ENCODE results near the gene C8A. TPM values are rescaled to one million over a fixed set of nuclear protein-coding genes. Genes with fewer than 3 reads are reported as not detected.

The C8A gene
- polyA plus RNA-seq, 4 donors: not detected

DNA sequence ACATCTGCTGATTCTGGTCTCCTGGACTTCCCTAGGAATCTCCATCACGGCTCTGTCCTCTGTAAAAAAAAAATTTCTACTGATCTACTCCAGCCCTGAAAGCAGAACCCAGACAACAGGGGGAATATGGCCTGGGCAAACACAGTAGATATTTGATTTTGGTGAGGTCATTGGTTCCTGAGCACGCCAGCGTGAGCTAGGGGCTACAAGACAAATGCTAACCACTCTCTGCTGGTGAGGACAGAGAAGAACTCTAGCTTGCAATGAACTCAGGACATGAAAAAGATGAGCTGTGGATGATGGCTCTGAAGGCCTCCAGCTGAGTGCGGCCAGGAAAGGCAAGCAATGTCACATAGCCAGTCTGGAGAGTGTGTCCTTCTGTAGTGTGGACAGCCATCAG, 18.2 kb upstream of the C8A start:
- DNase-seq (ENCODE audit: low read depth in 4 of 4, low spot score in 3 of 4): no peak

- peak in 1 of 4 donors; percentile 40 for DNase-seq (ENCODE audit: low read depth in 4 of 4, low spot score in 3 of 4)
Measured at GRCh38 chr1:56837244-56837939, 17.2 kb upstream of the C8A start.

GRCh38 chr1:56838759-56839158, 15.8 kb upstream of the C8A start:
- no peak for DNase-seq (ENCODE audit: low read depth in 4 of 4, low spot score in 3 of 4)

DNA sequence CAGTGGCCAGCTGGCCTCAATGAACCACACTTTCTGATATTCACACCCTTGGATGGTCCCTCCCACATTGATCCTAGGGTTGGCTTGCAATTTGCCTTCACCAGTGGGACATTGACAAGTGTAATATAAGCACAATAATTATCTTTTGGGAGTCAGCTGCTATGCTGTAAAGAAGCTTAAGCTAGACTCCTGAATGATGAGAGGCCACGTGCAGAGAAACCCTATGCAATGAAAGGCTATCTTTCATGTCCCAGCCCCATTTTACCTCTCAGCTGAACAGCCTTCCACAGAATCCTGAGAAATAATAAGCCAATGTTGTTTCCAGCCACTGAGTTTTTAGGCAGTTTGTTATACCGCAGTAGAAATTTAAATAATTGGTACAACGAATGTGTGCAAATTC, 11.1 kb upstream of the C8A start:
- no peak for DNase-seq (ENCODE audit: low read depth in 4 of 4, low spot score in 3 of 4)

DNA sequence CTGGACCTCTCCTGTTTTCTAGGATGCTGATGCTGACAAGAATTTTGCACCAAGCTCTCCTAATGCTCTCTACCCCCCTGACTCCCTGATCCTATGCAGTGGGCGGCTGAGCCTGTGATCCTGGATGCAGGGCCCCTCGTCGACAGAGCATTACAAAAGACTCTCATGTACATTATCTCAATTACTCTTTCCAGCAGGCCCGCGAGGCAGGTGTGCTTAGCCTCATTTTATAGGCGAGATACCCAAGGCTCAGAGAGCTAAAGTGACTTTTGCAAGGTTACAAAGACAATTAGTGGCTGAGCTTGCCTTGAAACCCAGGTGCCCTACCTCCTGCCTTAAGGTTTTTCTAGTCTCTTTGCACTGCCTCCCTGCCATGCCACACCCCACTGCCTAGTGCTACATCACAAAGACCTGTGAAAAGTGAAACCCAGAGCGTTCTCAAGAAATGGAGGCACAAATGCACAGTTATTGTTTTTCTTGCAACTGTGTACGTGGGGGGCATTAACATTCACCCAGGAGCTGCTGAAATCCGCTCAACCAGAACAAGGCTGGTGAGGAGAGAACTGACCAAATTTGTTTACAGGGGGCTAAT, 10.0 kb upstream of the C8A start:
- no peak for DNase-seq (ENCODE audit: low read depth in 4 of 4, low spot score in 3 of 4)

- DNase-seq (ENCODE audit: low read depth in 4 of 4, low spot score in 3 of 4): no peak
Measured at GRCh38 chr1:56845343-56845742, 9.3 kb upstream of the C8A start.

DNA sequence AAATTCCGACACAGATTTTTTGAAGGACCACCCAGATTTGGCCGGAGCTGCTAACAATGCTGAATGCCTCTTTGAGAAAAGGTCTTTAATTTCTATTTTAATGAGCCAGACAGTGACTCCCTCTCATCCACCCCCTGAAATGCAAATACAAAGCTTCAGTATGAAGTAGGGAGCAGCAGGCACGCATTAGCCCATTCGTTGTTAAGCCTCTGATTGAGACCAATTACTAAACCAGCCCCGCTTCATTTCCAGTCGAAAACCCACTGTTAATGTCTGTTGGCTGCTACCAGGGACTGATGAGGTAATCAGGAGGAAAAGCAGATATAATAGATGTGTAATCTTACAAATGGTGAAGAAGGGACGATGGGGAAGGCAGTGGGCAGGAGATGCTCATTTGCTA, 4.8 kb upstream of the C8A start:
- no peak for DNase-seq (ENCODE audit: low read depth in 4 of 4, low spot score in 3 of 4)

- no peak for DNase-seq (ENCODE audit: low read depth in 4 of 4, low spot score in 3 of 4)
Measured at GRCh38 chr1:56850411-56850810, 4.2 kb upstream of the C8A start.

DNA sequence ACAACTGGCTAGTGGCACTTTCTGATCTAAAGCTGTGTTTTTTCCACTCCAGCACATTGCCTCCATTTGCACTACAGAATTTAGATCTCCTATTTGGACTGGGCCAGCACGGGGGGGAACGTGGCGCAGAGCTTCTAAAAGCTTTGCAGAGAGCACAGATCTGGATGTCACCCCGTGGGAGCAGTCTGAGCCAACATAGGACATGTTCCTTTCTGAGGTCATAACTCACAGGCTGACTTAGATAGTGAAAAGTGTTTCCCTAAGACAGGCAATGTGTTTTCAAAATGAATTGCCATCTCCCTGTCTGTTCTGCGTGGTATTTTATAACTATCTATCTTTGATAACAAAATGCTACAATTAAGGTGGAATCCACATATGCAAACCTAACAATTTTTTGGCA, 3.7 kb upstream of the C8A start:
- no peak for DNase-seq (ENCODE audit: low read depth in 4 of 4, low spot score in 3 of 4)

DNA sequence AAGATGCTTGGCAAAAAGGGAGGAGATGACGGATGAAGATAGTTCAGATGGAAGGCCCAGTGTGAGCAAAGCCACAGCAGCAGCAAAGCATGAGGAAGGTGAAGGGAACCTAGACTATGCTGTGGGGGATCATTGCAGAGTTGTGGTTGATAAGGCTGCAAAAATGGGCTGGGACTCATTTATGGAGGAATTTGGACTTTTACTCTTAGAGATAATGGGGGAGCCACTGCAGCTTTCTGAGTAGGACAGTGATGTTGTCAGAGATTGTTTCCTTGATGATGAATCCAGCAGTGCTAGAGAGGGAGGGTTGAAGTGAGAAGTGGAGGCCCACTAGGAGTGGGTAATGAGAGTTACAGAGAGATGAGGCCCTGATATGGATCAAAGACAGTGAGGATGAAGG, 2.1 kb upstream of the C8A start:
- DNase-seq (ENCODE audit: low read depth in 4 of 4, low spot score in 3 of 4): no peak

DNA sequence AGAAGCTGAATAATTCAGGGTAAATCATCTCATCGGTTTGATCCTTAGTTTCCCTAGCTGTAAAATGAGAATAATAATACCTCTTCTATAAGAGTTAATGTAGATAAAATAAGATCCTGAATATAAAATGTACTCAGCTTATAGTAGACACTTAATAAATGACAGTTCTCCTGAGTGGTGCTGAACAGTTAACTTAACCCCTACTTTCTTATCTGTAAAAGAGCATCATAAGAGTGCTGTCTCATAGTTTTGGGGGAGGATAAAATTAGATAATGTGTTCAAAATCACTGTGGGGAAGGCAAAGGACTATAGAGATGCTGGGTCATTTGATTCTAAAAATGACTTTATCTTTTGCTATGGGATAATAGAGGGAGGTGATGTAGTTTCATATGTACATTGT, 593 bp downstream of the C8A start:
- no peak for DNase-seq (ENCODE audit: low read depth in 4 of 4, low spot score in 3 of 4)

GRCh38 chr1:56856186-56856585, 1.6 kb downstream of the C8A start:
- DNase-seq (ENCODE audit: low read depth in 4 of 4, low spot score in 3 of 4): no peak

- no peak for DNase-seq (ENCODE audit: low read depth in 4 of 4, low spot score in 3 of 4)
Measured at GRCh38 chr1:56859287-56859686, 4.7 kb downstream of the C8A start.

DNA sequence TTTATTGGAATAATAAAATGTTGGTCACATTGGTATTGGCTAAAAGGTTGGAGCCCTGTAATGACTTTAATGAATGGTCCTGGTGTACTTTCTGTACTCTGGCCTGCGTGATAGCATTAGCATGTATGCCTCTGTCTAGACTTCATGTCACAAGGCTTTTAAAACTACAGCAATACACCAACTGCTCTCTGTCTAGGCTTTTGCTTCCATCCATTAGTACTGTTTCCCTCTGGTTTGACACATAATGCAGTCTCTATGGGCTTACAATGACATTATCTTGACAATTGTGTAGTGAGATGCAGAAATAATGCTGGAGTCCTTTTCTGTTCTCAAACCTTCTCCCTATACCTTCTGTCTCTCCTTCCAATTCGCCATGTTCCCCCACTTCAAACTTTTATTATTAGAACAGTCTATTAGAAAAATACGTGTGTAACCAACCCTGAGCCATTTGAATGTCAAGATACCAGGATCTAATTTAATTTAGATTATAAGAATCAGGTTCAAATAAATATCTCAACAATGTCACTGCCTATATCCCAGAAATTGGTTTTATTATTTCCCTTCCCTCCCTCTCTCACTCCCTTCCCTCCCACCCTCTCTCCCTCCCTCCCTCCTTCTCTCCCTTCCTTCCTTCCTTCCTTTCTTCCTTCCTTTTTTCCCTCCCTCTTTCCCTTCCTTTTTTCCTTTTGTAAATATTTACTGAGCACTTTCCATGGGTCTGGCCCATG, 8.8 kb downstream of the C8A start:
- DNase-seq (ENCODE audit: low read depth in 4 of 4, low spot score in 3 of 4): no peak

DNA sequence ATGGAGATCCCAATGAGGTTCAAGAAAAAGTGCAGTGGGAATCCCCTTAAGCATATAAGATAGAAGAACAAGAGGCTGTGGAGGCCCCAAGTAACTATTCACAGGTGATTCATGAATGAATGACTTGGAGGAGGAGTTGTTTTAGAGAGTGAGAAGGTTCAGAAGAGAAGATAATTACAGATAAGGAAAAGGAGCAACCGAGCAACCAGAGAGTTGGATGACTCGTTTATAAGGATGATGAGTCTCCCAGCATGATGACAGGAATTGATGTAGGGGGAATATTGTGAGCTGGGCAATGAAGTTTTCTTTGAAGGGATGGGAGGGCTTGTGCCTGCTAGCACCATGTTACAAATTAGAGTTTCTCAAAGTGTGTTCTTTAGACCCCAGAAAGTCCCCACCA, 9.8 kb downstream of the C8A start:
- DNase-seq (ENCODE audit: low read depth in 4 of 4, low spot score in 3 of 4): no peak

GRCh38 chr1:56866656-56867055, 12.1 kb downstream of the C8A start:
- no peak for DNase-seq (ENCODE audit: low read depth in 4 of 4, low spot score in 3 of 4)

GRCh38 chr1:56867491-56867890, 12.9 kb downstream of the C8A start:
- DNase-seq (ENCODE audit: low read depth in 4 of 4, low spot score in 3 of 4): no peak

GRCh38 chr1:56868761-56869160, 14.2 kb downstream of the C8A start:
- no peak for DNase-seq (ENCODE audit: low read depth in 4 of 4, low spot score in 3 of 4)

- no peak for DNase-seq (ENCODE audit: low read depth in 4 of 4, low spot score in 3 of 4)
Measured at GRCh38 chr1:56872597-56872996, 18.0 kb downstream of the C8A start.

GRCh38 chr1:56873213-56873612, 18.6 kb downstream of the C8A start:
- DNase-seq (ENCODE audit: low read depth in 4 of 4, low spot score in 3 of 4): no peak

GRCh38 chr1:56874689-56875088, 20.1 kb downstream of the C8A start:
- no peak for DNase-seq (ENCODE audit: low read depth in 4 of 4, low spot score in 3 of 4)

- no peak for DNase-seq (ENCODE audit: low read depth in 4 of 4, low spot score in 3 of 4)
Measured at GRCh38 chr1:56877973-56878372, 23.4 kb downstream of the C8A start.
